ENCODE data around the gene TIGD1. TPM values are rescaled to one million over a fixed set of nuclear protein-coding genes. Genes with fewer than 3 reads are reported as not detected.

The TIGD1 gene
- total and polyA plus RNA-seq, 5 donors from 2014 or later: 11.2 to 15.1 (median 14.5) TPM

GRCh38 chr2:232547991-232548390 lies 2.4 kb downstream of the TIGD1 start:
- Histone ChIP-seq H3K27me3 (ENCODE audit: control insufficient read depth, insufficient read depth, low read length) (no peaks in the 10 kb centered on the region), H3K4me1 (ENCODE audit: control insufficient read depth, insufficient read depth, low read length, poor library complexity, severe bottlenecking) (peaks cover 35% of the 10 kb centered on the region), H3K4me3 (ENCODE audit: low read depth, low read length) (peak overlapping the region; percentile 97), H3K27ac (ENCODE audit: insufficient read depth, low read length, poor library complexity, severe bottlenecking) (no peak overlapping the region), H3K36me3 (ENCODE audit: control insufficient read depth, insufficient read depth, low read length) (peaks cover 19% of the 10 kb centered on the region), H3K9me3 (ENCODE audit: control insufficient read depth in 2 of 2, low read length in 2 of 2) (no peaks in the 10 kb centered on the region)
- peaks cover 0 to 2% (median 0%) of the 10 kb centered on the region in 7 donors for H3K9me3 Mint-ChIP-seq
- H3K27ac Mint-ChIP-seq: peak overlapping the region in 1 of 3 donors; percentile 26
- DNase-seq: no peak
- peak overlapping the region; percentile 26 to 97 (median 80) for H3K4me3 Mint-ChIP-seq
- peaks cover 24% of the 10 kb centered on the region for H3K36me3 Mint-ChIP-seq
- ATAC-seq (ENCODE audit: low read depth in 2 of 2): no peak
- H3K27me3 Mint-ChIP-seq: no peaks in the 10 kb centered on the region
- peaks cover 9 to 76% (median 51%) of the 10 kb centered on the region in 4 donors for H3K4me1 Mint-ChIP-seq

GRCh38 chr2:232545511-232546375 lies 4.6 kb downstream of the TIGD1 start:
- Mint-ChIP-seq H3K4me1 (peaks cover 6 to 61% (median 33%) of the 10 kb centered on the region in 4 donors), H3K27me3 (no peaks in the 10 kb centered on the region), H3K9me3 (peaks cover 0 to 2% (median 0%) of the 10 kb centered on the region in 7 donors), H3K4me3 (peak overlapping the region in 1 of 4 donors; percentile 84), H3K27ac (no peak overlapping the region), H3K36me3 (peaks cover 19% of the 10 kb centered on the region)
- H3K27me3 ChIP-seq (ENCODE audit: control insufficient read depth, insufficient read depth, low read length): no peaks in the 10 kb centered on the region
- peaks cover 16% of the 10 kb centered on the region for H3K4me1 ChIP-seq (ENCODE audit: control insufficient read depth, insufficient read depth, low read length, poor library complexity, severe bottlenecking)
- no peak overlapping the region for H3K4me3 ChIP-seq (ENCODE audit: low read depth, low read length)
- DNase-seq (no peak), ATAC-seq (ENCODE audit: low read depth in 2 of 2) (no peak)
- no peaks in the 10 kb centered on the region for H3K9me3 ChIP-seq (ENCODE audit: control insufficient read depth in 2 of 2, low read length in 2 of 2)
- H3K36me3 ChIP-seq (ENCODE audit: control insufficient read depth, insufficient read depth, low read length): peaks cover 16% of the 10 kb centered on the region
- H3K27ac ChIP-seq (ENCODE audit: insufficient read depth, low read length, poor library complexity, severe bottlenecking): no peak overlapping the region

- ATAC-seq (ENCODE audit: low read depth in 2 of 2): no peak
- Histone ChIP-seq H3K4me3 (ENCODE audit: low read depth, low read length) (no peak overlapping the region), H3K27ac (ENCODE audit: insufficient read depth, low read length, poor library complexity, severe bottlenecking) (no peak overlapping the region), H3K9me3 (ENCODE audit: control insufficient read depth in 2 of 2, low read length in 2 of 2) (no peaks in the 10 kb centered on the region), H3K36me3 (ENCODE audit: control insufficient read depth, insufficient read depth, low read length) (peaks cover 16% of the 10 kb centered on the region), H3K4me1 (ENCODE audit: control insufficient read depth, insufficient read depth, low read length, poor library complexity, severe bottlenecking) (peaks cover 16% of the 10 kb centered on the region), H3K27me3 (ENCODE audit: control insufficient read depth, insufficient read depth, low read length) (no peaks in the 10 kb centered on the region)
- H3K9me3 Mint-ChIP-seq: peaks cover 0 to 2% (median 0%) of the 10 kb centered on the region in 7 donors
- no peaks in the 10 kb centered on the region for H3K27me3 Mint-ChIP-seq
- peak overlapping the region in 1 of 4 donors; percentile 35 for H3K4me3 Mint-ChIP-seq
- no peak overlapping the region for H3K27ac Mint-ChIP-seq
- H3K36me3 Mint-ChIP-seq: peaks cover 19% of the 10 kb centered on the region
- DNase-seq: no peak
- H3K4me1 Mint-ChIP-seq: peaks cover 6 to 56% (median 31%) of the 10 kb centered on the region in 4 donors
These were observed 5.7 kb downstream of the TIGD1 start for GRCh38 chr2:232544674-232545073.

- H3K27me3 Mint-ChIP-seq: no peaks in the 10 kb centered on the region
- H3K4me1 Mint-ChIP-seq: peaks cover 6 to 50% (median 27%) of the 10 kb centered on the region in 4 donors
- H3K4me3 Mint-ChIP-seq: peak overlapping the region in 1 of 4 donors; percentile 42
- no peaks in the 10 kb centered on the region for H3K9me3 ChIP-seq (ENCODE audit: control insufficient read depth in 2 of 2, low read length in 2 of 2)
- peaks cover 16% of the 10 kb centered on the region for H3K36me3 ChIP-seq (ENCODE audit: control insufficient read depth, insufficient read depth, low read length)
- peaks cover 16% of the 10 kb centered on the region for H3K4me1 ChIP-seq (ENCODE audit: control insufficient read depth, insufficient read depth, low read length, poor library complexity, severe bottlenecking)
- no peak overlapping the region for H3K27ac Mint-ChIP-seq
- no peaks in the 10 kb centered on the region for H3K27me3 ChIP-seq (ENCODE audit: control insufficient read depth, insufficient read depth, low read length)
- no peak for ATAC-seq (ENCODE audit: low read depth in 2 of 2)
- no peak overlapping the region for H3K4me3 ChIP-seq (ENCODE audit: low read depth, low read length)
- H3K36me3 Mint-ChIP-seq: peaks cover 19% of the 10 kb centered on the region
- no peak for DNase-seq
- no peak overlapping the region for H3K27ac ChIP-seq (ENCODE audit: insufficient read depth, low read length, poor library complexity, severe bottlenecking)
- H3K9me3 Mint-ChIP-seq: peaks cover 0 to 2% (median 0%) of the 10 kb centered on the region in 7 donors
These were observed 6.3 kb downstream of the TIGD1 start for GRCh38 chr2:232543928-232544631.

- H3K27ac Mint-ChIP-seq: peak overlapping the region in 1 of 3 donors; percentile 48
These were observed 6.9 kb downstream of the TIGD1 start for GRCh38 chr2:232543491-232543890.

GRCh38 chr2:232542715-232543467 lies 7.5 kb downstream of the TIGD1 start:
- Mint-ChIP-seq H3K4me1 (peaks cover 0 to 43% (median 17%) of the 10 kb centered on the region in 4 donors), H3K27ac (peak overlapping the region in 1 of 3 donors; percentile 46), H3K36me3 (peaks cover 12% of the 10 kb centered on the region), H3K27me3 (no peaks in the 10 kb centered on the region), H3K9me3 (peaks cover 0 to 1% (median 0%) of the 10 kb centered on the region in 7 donors), H3K4me3 (peak overlapping the region in 1 of 4 donors; percentile 21)
- peaks cover 16% of the 10 kb centered on the region for H3K36me3 ChIP-seq (ENCODE audit: control insufficient read depth, insufficient read depth, low read length)
- H3K4me3 ChIP-seq (ENCODE audit: low read depth, low read length): no peak overlapping the region
- DNase-seq (no peak), ATAC-seq (ENCODE audit: low read depth in 2 of 2) (no peak)
- no peak overlapping the region for H3K27ac ChIP-seq (ENCODE audit: insufficient read depth, low read length, poor library complexity, severe bottlenecking)
- no peaks in the 10 kb centered on the region for H3K27me3 ChIP-seq (ENCODE audit: control insufficient read depth, insufficient read depth, low read length)
- H3K4me1 ChIP-seq (ENCODE audit: control insufficient read depth, insufficient read depth, low read length, poor library complexity, severe bottlenecking): peaks cover 15% of the 10 kb centered on the region
- no peaks in the 10 kb centered on the region for H3K9me3 ChIP-seq (ENCODE audit: control insufficient read depth in 2 of 2, low read length in 2 of 2)

More at GRCh38 chr2:232543491-232543890, 6.9 kb downstream of the TIGD1 start:
- peak overlapping the region in 1 of 4 donors; percentile 42 for H3K4me3 Mint-ChIP-seq
- DNase-seq (no peak), ATAC-seq (ENCODE audit: low read depth in 2 of 2) (no peak)
- Histone ChIP-seq H3K9me3 (ENCODE audit: control insufficient read depth in 2 of 2, low read length in 2 of 2) (no peaks in the 10 kb centered on the region), H3K36me3 (ENCODE audit: control insufficient read depth, insufficient read depth, low read length) (peaks cover 16% of the 10 kb centered on the region), H3K4me1 (ENCODE audit: control insufficient read depth, insufficient read depth, low read length, poor library complexity, severe bottlenecking) (peaks cover 16% of the 10 kb centered on the region), H3K27ac (ENCODE audit: insufficient read depth, low read length, poor library complexity, severe bottlenecking) (no peak overlapping the region), H3K4me3 (ENCODE audit: low read depth, low read length) (no peak overlapping the region), H3K27me3 (ENCODE audit: control insufficient read depth, insufficient read depth, low read length) (no peaks in the 10 kb centered on the region)
- H3K36me3 Mint-ChIP-seq: peaks cover 17% of the 10 kb centered on the region
- H3K27me3 Mint-ChIP-seq: no peaks in the 10 kb centered on the region
- peaks cover 0 to 1% (median 0%) of the 10 kb centered on the region in 7 donors for H3K9me3 Mint-ChIP-seq
- H3K4me1 Mint-ChIP-seq: peaks cover 4 to 44% (median 21%) of the 10 kb centered on the region in 4 donors

Data from CD4-positive, CD25-positive, alpha-beta regulatory T cell (primary cell).